ENCODE measurements around the gene ZNF275. TPM values are rescaled to one million over a fixed set of nuclear protein-coding genes. Genes with fewer than 3 reads are reported as not detected.

The ZNF275 gene
- total RNA-seq, 2 experiments from 2014 or later: 19.6 to 20.2 TPM

GRCh38 chrX:153386097-153386496, 52.1 kb downstream of the ZNF275 start:
- CTCF ChIA-PET (ENCODE audit: unreplicated experiment): no interaction called here
- no peak overlapping the region for H3K27ac ChIP-seq (ENCODE audit: low read depth, low read length, poor library complexity, severe bottlenecking)
- no TSS peak for BruUV-seq (replicated peaks)
- no peaks in the 10 kb centered on the region for H3K9me2 ChIP-seq (ENCODE audit: insufficient read depth, low read length)
- no peaks in the 10 kb centered on the region for H3K36me3 ChIP-seq (ENCODE audit: insufficient read depth, low read length)
- H3K4me3 ChIP-seq (ENCODE audit: low read depth, low read length, poor library complexity, severe bottlenecking): no peak overlapping the region
- H4K20me1 ChIP-seq (ENCODE audit: insufficient read depth, low read length): no peaks in the 10 kb centered on the region
- intact Hi-C loops (cut with micrococcal nuclease; ENCODE audit: unreplicated experiment): no loop called here
- no peaks in the 10 kb centered on the region for H3K4me1 ChIP-seq (ENCODE audit: insufficient read depth, low read length, poor library complexity, severe bottlenecking)
- no peak for TF ChIP-seq CTCF (conservative IDR thresholded peaks at IDR 0.05; ENCODE audit: low read length)
- TF ChIP-seq EZH2phosphoT487 (IDR thresholded peaks at IDR 0.05; ENCODE audit: borderline replicate concordance, low read depth, low read length): no peak
- no peaks in the 10 kb centered on the region for H3K9me3 ChIP-seq (ENCODE audit: low read length)
- no peak overlapping the region for H3K4me2 ChIP-seq (ENCODE audit: low read length)
- H3K79me2 ChIP-seq (ENCODE audit: insufficient read depth, low read depth, low read length): no peaks in the 10 kb centered on the region
- DNase-seq (ENCODE audit: low spot score): no peak
- POLR2A ChIA-PET: no interaction called here
- H2AFZ ChIP-seq (ENCODE audit: low read length): no peak overlapping the region

- Histone ChIP-seq H3K79me2 (ENCODE audit: insufficient read depth, low read depth, low read length) (no peaks in the 10 kb centered on the region), H3K4me1 (ENCODE audit: insufficient read depth, low read length, poor library complexity, severe bottlenecking) (no peaks in the 10 kb centered on the region), H4K20me1 (ENCODE audit: insufficient read depth, low read length) (no peaks in the 10 kb centered on the region), H3K4me3 (ENCODE audit: low read depth, low read length, poor library complexity, severe bottlenecking) (no peak overlapping the region), H3K27ac (ENCODE audit: low read depth, low read length, poor library complexity, severe bottlenecking) (no peak overlapping the region), H2AFZ (ENCODE audit: low read length) (no peak overlapping the region), H3K4me2 (ENCODE audit: low read length) (no peak overlapping the region), H3K9me3 (ENCODE audit: low read length) (no peaks in the 10 kb centered on the region), H3K9me2 (ENCODE audit: insufficient read depth, low read length) (no peaks in the 10 kb centered on the region), H3K36me3 (ENCODE audit: insufficient read depth, low read length) (no peaks in the 10 kb centered on the region)
- DNase-seq (ENCODE audit: low spot score): no peak
- POLR2A ChIA-PET: no interaction called here
- no TSS peak for BruUV-seq (replicated peaks)
- CTCF ChIA-PET (ENCODE audit: unreplicated experiment): no interaction called here
- TF ChIP-seq CTCF (conservative IDR thresholded peaks at IDR 0.05; ENCODE audit: low read length): no peak
- no peak for TF ChIP-seq EZH2phosphoT487 (IDR thresholded peaks at IDR 0.05; ENCODE audit: borderline replicate concordance, low read depth, low read length)
- intact Hi-C loops (cut with micrococcal nuclease; ENCODE audit: unreplicated experiment): no loop called here
Measured at GRCh38 chrX:153387345-153387744, 53.4 kb downstream of the ZNF275 start.

GRCh38 chrX:153387987-153388721, 54.2 kb downstream of the ZNF275 start:
- CTCF ChIA-PET (ENCODE audit: unreplicated experiment): no interaction called here
- Histone ChIP-seq H3K36me3 (ENCODE audit: insufficient read depth, low read length) (no peaks in the 10 kb centered on the region), H3K27ac (ENCODE audit: low read depth, low read length, poor library complexity, severe bottlenecking) (no peak overlapping the region), H3K4me3 (ENCODE audit: low read depth, low read length, poor library complexity, severe bottlenecking) (no peak overlapping the region), H3K4me2 (ENCODE audit: low read length) (no peak overlapping the region), H3K79me2 (ENCODE audit: insufficient read depth, low read depth, low read length) (no peaks in the 10 kb centered on the region), H3K4me1 (ENCODE audit: insufficient read depth, low read length, poor library complexity, severe bottlenecking) (no peaks in the 10 kb centered on the region), H4K20me1 (ENCODE audit: insufficient read depth, low read length) (no peaks in the 10 kb centered on the region), H2AFZ (ENCODE audit: low read length) (no peak overlapping the region), H3K9me3 (ENCODE audit: low read length) (no peaks in the 10 kb centered on the region), H3K9me2 (ENCODE audit: insufficient read depth, low read length) (no peaks in the 10 kb centered on the region)
- no peak for DNase-seq (ENCODE audit: low spot score)
- POLR2A ChIA-PET: interaction anchor here (0.7 kb wide), 1 partner anchor 35 kb away, joined by 3 read pairs; no protein-coding TSS in a partner anchor
- BruUV-seq (replicated peaks): no TSS peak
- TF ChIP-seq CTCF (conservative IDR thresholded peaks at IDR 0.05; ENCODE audit: low read length): no peak
- no peak for TF ChIP-seq EZH2phosphoT487 (IDR thresholded peaks at IDR 0.05; ENCODE audit: borderline replicate concordance, low read depth, low read length)
- intact Hi-C loops (cut with micrococcal nuclease; ENCODE audit: unreplicated experiment): no loop called here
